Neural progenitor cell (in vitro differentiated cells): ENCODE data around the gene CLDN18. TPM values are rescaled to one million over a fixed set of nuclear protein-coding genes. Genes with fewer than 3 reads are reported as not detected.

Experiments used
- DNase-seq: peaks from one replicate; pipeline ENCODE4 v3.0.0-alpha.2; 2016; ENCODE audit warnings: low spot score
- H2AFZ ChIP-seq: fragments of 200-600 bp; sonication (generic); replicated peaks from 2 replicates; pipeline ENCODE4 v1.6.1; 2016; ENCODE audit warnings: antibody characterized with exemption
- H3F3A ChIP-seq: fragments of 200-600 bp; sonication (generic); 2 replicates; pipeline ENCODE4 v1.6.1; 2016; ENCODE audit warnings: antibody characterized with exemption, low read depth
- H3K27ac ChIP-seq: fragments of 200-600 bp; sonication (generic); 2 replicates; pipeline ENCODE4 v1.5.1; 2016; ENCODE audit warnings: mild to moderate bottlenecking
- H3K27me3 ChIP-seq: fragments of 200-600 bp; sonication (generic); 2 replicates; pipeline ENCODE4 v1.6.1; 2016; ENCODE audit warnings: mild to moderate bottlenecking, moderate library complexity
- H3K36me3 ChIP-seq: fragments of 200-600 bp; sonication (generic); 2 replicates; pipeline ENCODE4 v1.5.1; 2016
- H3K4me1 ChIP-seq: fragments of 200-600 bp; sonication (generic); 2 replicates; pipeline ENCODE4 v1.6.1; 2016; ENCODE audit warnings: mixed run types
- H3K4me2 ChIP-seq: fragments of 200-600 bp; sonication (generic); 2 replicates; pipeline ENCODE4 v1.6.1; 2016
- H3K4me3 ChIP-seq: fragments of 200-600 bp; sonication (generic); 2 replicates; pipeline ENCODE4 v1.5.1; 2016
- H3K79me2 ChIP-seq: fragments of 200-600 bp; sonication (generic); 2 replicates; pipeline ENCODE4 v1.6.1; 2016; ENCODE audit warnings: low read depth
- H3K9ac ChIP-seq: fragments of 200-600 bp; sonication (generic); 2 replicates; pipeline ENCODE4 v1.6.1; 2016
- H3K9me3 ChIP-seq: fragments of 200-600 bp; sonication (generic); 2 replicates; pipeline ENCODE4 v1.5.1; 2016; ENCODE audit warnings: low read depth
- H4K20me1 ChIP-seq: fragments of 200-600 bp; sonication (generic); 2 replicates; pipeline ENCODE4 v1.6.1; 2016; ENCODE audit warnings: low read depth
- H3K27ac Mint-ChIP-seq: 3 replicates; pipeline ENCODE4 v1.8.0; 2021; ENCODE audit warnings: mixed read lengths
- H3K27me3 Mint-ChIP-seq: 2 replicates; pipeline ENCODE4 v1.8.0; 2022; ENCODE audit warnings: low read depth, mild to moderate bottlenecking, inconsistent platforms, moderate library complexity, mixed read lengths; ENCODE audit not compliant: insufficient read depth
- H3K36me3 Mint-ChIP-seq: 3 replicates; pipeline ENCODE4 v1.8.0; 2021; ENCODE audit warnings: mixed read lengths
- H3K4me1 Mint-ChIP-seq: 3 replicates; pipeline ENCODE4 v1.8.0; 2021; ENCODE audit warnings: mixed read lengths
- H3K4me3 Mint-ChIP-seq: 3 replicates; pipeline ENCODE4 v1.8.0; 2021; ENCODE audit warnings: mild to moderate bottlenecking, moderate library complexity, mixed read lengths
- H3K9me3 Mint-ChIP-seq: 3 replicates; pipeline ENCODE4 v1.8.0; 2020; ENCODE audit warnings: mixed read lengths
- CTCF ChIP-seq: fragments of 200-600 bp; sonication (generic); IDR thresholded peaks from 2 replicates; pipeline ENCODE4 v1.5.1; 2017; ENCODE audit warnings: antibody characterized with exemption, mild to moderate bottlenecking
- EZH2 ChIP-seq: fragments of 200-600 bp; sonication (generic); IDR thresholded peaks from 2 replicates; pipeline ENCODE4 v1.6.1; 2017; ENCODE audit warnings: antibody characterized with exemption, mild to moderate bottlenecking, moderate library complexity
- EZH2phosphoT487 ChIP-seq: fragments of 200-600 bp; sonication (generic); IDR thresholded peaks from 2 replicates; pipeline ENCODE4 v1.6.1; 2017; ENCODE audit warnings: antibody characterized with exemption
- total RNA-seq: library from RNA; depleted of rRNA; stranded (reverse); fragments of >200 nt; gene quantifications from 2 replicates; pipeline ENCODE4 v1.2.3, GENCODE V29; 2015; ENCODE audit warnings: low replicate concordance

The CLDN18 gene
- total RNA-seq, 1 donor from 2014 or later = not detected

GRCh38 chr3:138081371-138082084 is 71.6 kb downstream of the CLDN18 start:
- Histone ChIP-seq H3K9me3 (no peaks in the 10 kb centered on the region), H4K20me1 (no peaks in the 10 kb centered on the region), H3K4me2 (no peak overlapping the region), H3K27ac (no peak overlapping the region), H3F3A (no peaks in the 10 kb centered on the region), H3K4me3 (no peak overlapping the region), H3K79me2 (no peaks in the 10 kb centered on the region), H3K27me3 (no peaks in the 10 kb centered on the region), H3K4me1 (no peaks in the 10 kb centered on the region), H2AFZ (no peak overlapping the region), H3K9ac (no peak overlapping the region), H3K36me3 (no peaks in the 10 kb centered on the region)
- H3K27me3 Mint-ChIP-seq = peaks cover 2% of the 10 kb centered on the region
- peaks cover 3% of the 10 kb centered on the region for H3K4me1 Mint-ChIP-seq
- H3K27ac Mint-ChIP-seq = no peak overlapping the region
- no peak for DNase-seq
- no peak overlapping the region for H3K4me3 Mint-ChIP-seq
- no peak for TF ChIP-seq CTCF
- TF ChIP-seq EZH2 = no peak
- no peak for TF ChIP-seq EZH2phosphoT487
- H3K36me3 Mint-ChIP-seq = peaks cover 30% of the 10 kb centered on the region
- no peaks in the 10 kb centered on the region for H3K9me3 Mint-ChIP-seq

- no peaks in the 10 kb centered on the region for H3K27me3 ChIP-seq
- H3K9me3 ChIP-seq = no peaks in the 10 kb centered on the region
- H3K27ac ChIP-seq = no peak overlapping the region
- H3K4me3 ChIP-seq = no peak overlapping the region
- Mint-ChIP-seq H3K36me3 (peaks cover 32% of the 10 kb centered on the region), H3K4me3 (no peak overlapping the region), H3K9me3 (no peaks in the 10 kb centered on the region), H3K27ac (no peak overlapping the region), H3K27me3 (peaks cover 2% of the 10 kb centered on the region), H3K4me1 (peaks cover 3% of the 10 kb centered on the region)
- H3K36me3 ChIP-seq = no peaks in the 10 kb centered on the region
- no peak for DNase-seq
- TF ChIP-seq EZH2phosphoT487 = no peak
- TF ChIP-seq CTCF = no peak
- TF ChIP-seq EZH2 = no peak
- H3F3A ChIP-seq = no peaks in the 10 kb centered on the region
- H3K4me2 ChIP-seq = no peak overlapping the region
- H2AFZ ChIP-seq = no peak overlapping the region
- no peaks in the 10 kb centered on the region for H3K4me1 ChIP-seq
- H3K9ac ChIP-seq = no peak overlapping the region
- H3K79me2 ChIP-seq = no peaks in the 10 kb centered on the region
- H4K20me1 ChIP-seq = no peaks in the 10 kb centered on the region
These were observed 72.4 kb downstream of the CLDN18 start for GRCh38 chr3:138082085-138082991.

- peaks cover 2% of the 10 kb centered on the region for H3K27me3 Mint-ChIP-seq
- Histone ChIP-seq H3K27ac (no peak overlapping the region), H2AFZ (no peak overlapping the region), H4K20me1 (no peaks in the 10 kb centered on the region), H3K9ac (no peak overlapping the region), H3K79me2 (no peaks in the 10 kb centered on the region), H3K27me3 (no peaks in the 10 kb centered on the region), H3F3A (no peaks in the 10 kb centered on the region), H3K4me3 (no peak overlapping the region), H3K9me3 (no peaks in the 10 kb centered on the region), H3K4me2 (no peak overlapping the region), H3K4me1 (no peaks in the 10 kb centered on the region), H3K36me3 (no peaks in the 10 kb centered on the region)
- TF ChIP-seq EZH2phosphoT487 = no peak
- TF ChIP-seq EZH2 = no peak
- no peak for DNase-seq
- H3K36me3 Mint-ChIP-seq = peaks cover 32% of the 10 kb centered on the region
- no peaks in the 10 kb centered on the region for H3K9me3 Mint-ChIP-seq
- no peak overlapping the region for H3K27ac Mint-ChIP-seq
- H3K4me3 Mint-ChIP-seq = no peak overlapping the region
- H3K4me1 Mint-ChIP-seq = peaks cover 3% of the 10 kb centered on the region
These were observed 73.0 kb downstream of the CLDN18 start for GRCh38 chr3:138082992-138083386.

Other genes starting within 250 kb of the CLDN18 start
- not detected in 2 replicates for gene SOX14, start 245.8 kb upstream of the CLDN18 start, total RNA-seq
- 10.4 and 38.4 TPM in 2 replicates for gene DZIP1L, start 105.4 kb downstream of the CLDN18 start, total RNA-seq
- gene A4GNT, start 122.2 kb downstream of the CLDN18 start, total RNA-seq = not detected in 2 replicates
- gene DBR1, start 164.8 kb downstream of the CLDN18 start, total RNA-seq = 20.2 and 32.1 TPM in 2 replicates
- 61.9 and 80.3 TPM in 2 replicates for gene ARMC8, start 177.1 kb downstream of the CLDN18 start, total RNA-seq